ENCODE measurements around the gene GSTO1. TPM values are rescaled to one million over a fixed set of nuclear protein-coding genes. Genes with fewer than 3 reads are reported as not detected.
A peak's percentile ranks its signal among the peaks of the same experiment; 100 is the strongest.

Gene GSTO1
- total RNA-seq, 1 donor from 2014 or later: 414 TPM

- no peak overlapping the region for H3K4me3 ChIP-seq (ENCODE audit: low read depth, low read length)
- no peaks in the 10 kb centered on the region for H3K36me3 ChIP-seq (ENCODE audit: control insufficient read depth, insufficient read depth, low read length)
- no peak for TF ChIP-seq CTCF (IDR thresholded peaks at IDR 0.05; ENCODE audit: insufficient read depth, low read length, poor library complexity, severe bottlenecking)
Measured at GRCh38 chr10:104299031-104299904, 44.6 kb downstream of the GSTO1 start.

GRCh38 chr10:104300002-104300735 lies 45.5 kb downstream of the GSTO1 start:
- no peak for TF ChIP-seq CTCF (IDR thresholded peaks at IDR 0.05; ENCODE audit: insufficient read depth, low read length, poor library complexity, severe bottlenecking)
- DNase-seq (ENCODE audit: low read depth): no peak

More at GRCh38 chr10:104299031-104299904, 44.6 kb downstream of the GSTO1 start:
- no peaks in the 10 kb centered on the region for H3K27me3 ChIP-seq (ENCODE audit: control insufficient read depth, insufficient read depth, low read length)
- no peak for DNase-seq (ENCODE audit: low read depth)

GRCh38 chr10:104300736-104301292 lies 46.1 kb downstream of the GSTO1 start:
- Histone ChIP-seq H3K27me3 (ENCODE audit: control insufficient read depth, insufficient read depth, low read length) (no peaks in the 10 kb centered on the region), H3K36me3 (ENCODE audit: control insufficient read depth, insufficient read depth, low read length) (no peaks in the 10 kb centered on the region), H3K4me3 (ENCODE audit: low read depth, low read length) (no peak overlapping the region)
- peak; percentile 97 for DNase-seq (ENCODE audit: low read depth)
- TF ChIP-seq CTCF (IDR thresholded peaks at IDR 0.05; ENCODE audit: insufficient read depth, low read length, poor library complexity, severe bottlenecking): peak; percentile 17

More at GRCh38 chr10:104300002-104300735, 45.5 kb downstream of the GSTO1 start:
- Histone ChIP-seq H3K27me3 (ENCODE audit: control insufficient read depth, insufficient read depth, low read length) (no peaks in the 10 kb centered on the region), H3K4me3 (ENCODE audit: low read depth, low read length) (no peak overlapping the region), H3K36me3 (ENCODE audit: control insufficient read depth, insufficient read depth, low read length) (no peaks in the 10 kb centered on the region)

GRCh38 chr10:104301907-104302690 lies 47.4 kb downstream of the GSTO1 start:
- Histone ChIP-seq H3K4me3 (ENCODE audit: low read depth, low read length) (no peak overlapping the region), H3K27me3 (ENCODE audit: control insufficient read depth, insufficient read depth, low read length) (no peaks in the 10 kb centered on the region), H3K36me3 (ENCODE audit: control insufficient read depth, insufficient read depth, low read length) (no peaks in the 10 kb centered on the region)
- no peak for DNase-seq (ENCODE audit: low read depth)
- TF ChIP-seq CTCF (IDR thresholded peaks at IDR 0.05; ENCODE audit: insufficient read depth, low read length, poor library complexity, severe bottlenecking): no peak

GRCh38 chr10:104303594-104304355 lies 49.1 kb downstream of the GSTO1 start:
- H3K36me3 ChIP-seq (ENCODE audit: control insufficient read depth, insufficient read depth, low read length): no peaks in the 10 kb centered on the region
- H3K4me3 ChIP-seq (ENCODE audit: low read depth, low read length): no peak overlapping the region
- H3K27me3 ChIP-seq (ENCODE audit: control insufficient read depth, insufficient read depth, low read length): no peaks in the 10 kb centered on the region
- DNase-seq (ENCODE audit: low read depth): no peak
- no peak for TF ChIP-seq CTCF (IDR thresholded peaks at IDR 0.05; ENCODE audit: insufficient read depth, low read length, poor library complexity, severe bottlenecking)

All from kidney epithelial cell (primary cell).